Hematopoietic multipotent progenitor cell treated with erythropoietin and hydrocortisone succinate and interleukin-3 and kit ligand, for 8 days (in vitro differentiated cells): ENCODE data around the gene RPRM.
"Not testable (repeated sequence)": the region's sequence is repeated elsewhere in the genome, so short reads cannot be mapped to it uniquely, and the experiment has no call there.

Experiments used
- DNase-seq: peaks from one replicate; pipeline ENCODE4 v3.0.0-alpha.2; 2015

Gene RPRM

DNA sequence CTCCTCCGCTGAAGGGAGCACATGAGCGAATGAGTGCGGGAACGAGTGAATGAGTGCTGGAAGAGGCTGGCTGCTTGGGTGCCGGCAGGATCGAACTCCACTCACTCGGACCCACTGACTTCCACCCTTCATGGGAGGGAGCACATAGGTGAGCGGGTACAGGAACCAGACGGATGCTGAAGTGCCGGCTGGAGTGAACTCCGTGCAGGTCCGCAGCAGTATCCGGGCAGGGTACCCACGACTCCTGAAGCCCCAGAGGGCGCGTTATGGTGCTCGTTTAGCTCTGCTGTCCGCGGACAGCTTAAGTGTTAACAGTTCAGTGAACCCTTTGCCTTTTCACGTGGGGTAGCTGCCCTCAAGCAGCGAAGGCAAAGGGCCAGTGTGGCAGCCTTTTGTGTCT is 23.2 kb downstream of the RPRM start:
- DNase-seq, result no peak

DNA sequence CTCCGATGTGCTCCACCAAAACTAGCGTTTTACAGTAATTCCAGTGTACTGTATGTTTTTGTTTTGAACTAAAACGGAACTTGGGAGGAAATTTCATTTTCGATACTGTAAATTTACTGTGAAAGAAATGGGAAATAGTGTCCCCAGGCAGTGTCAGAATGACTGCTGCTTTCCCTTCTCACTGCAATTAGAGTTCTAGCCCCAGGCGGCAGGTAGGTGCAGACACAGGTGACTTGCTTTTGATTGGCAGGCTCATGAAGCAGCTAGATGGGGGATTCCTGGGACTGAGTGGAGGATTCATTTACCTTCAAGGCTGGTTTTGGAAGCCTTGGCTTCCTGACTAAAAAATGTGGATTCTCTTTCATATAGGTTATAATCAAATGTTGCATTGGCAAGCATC is 27.0 kb downstream of the RPRM start:
- DNase-seq, result no peak

GRCh38 chr2:153443106-153443505 is 35.5 kb downstream of the RPRM start:
- no peak for DNase-seq

DNA sequence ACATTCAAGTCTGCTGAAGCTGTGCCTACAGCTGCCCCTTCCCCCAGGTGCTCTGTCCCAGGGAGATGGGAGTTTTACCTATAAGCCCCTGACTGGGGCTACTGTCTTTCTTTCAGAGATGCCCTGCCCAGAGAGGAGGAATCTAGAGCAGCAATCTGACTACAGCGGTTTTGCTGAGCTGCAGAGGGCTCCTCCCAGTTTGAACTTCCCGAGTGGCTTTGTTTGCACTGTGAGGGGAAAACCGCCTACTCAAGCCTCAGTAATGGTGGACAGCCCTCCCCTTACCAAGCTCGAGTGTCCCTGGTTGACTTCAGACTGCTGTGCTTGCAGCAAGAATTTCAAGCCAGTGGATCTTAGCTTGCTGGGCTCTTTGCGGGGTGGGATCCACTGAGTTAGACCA is 35.9 kb downstream of the RPRM start:
- not testable (repeated sequence) for DNase-seq

- DNase-seq, result not testable (repeated sequence)
Measured at GRCh38 chr2:153440090-153440489, 38.5 kb downstream of the RPRM start.

- no peak for DNase-seq
Measured at GRCh38 chr2:153433403-153433802, 45.2 kb downstream of the RPRM start.

DNA sequence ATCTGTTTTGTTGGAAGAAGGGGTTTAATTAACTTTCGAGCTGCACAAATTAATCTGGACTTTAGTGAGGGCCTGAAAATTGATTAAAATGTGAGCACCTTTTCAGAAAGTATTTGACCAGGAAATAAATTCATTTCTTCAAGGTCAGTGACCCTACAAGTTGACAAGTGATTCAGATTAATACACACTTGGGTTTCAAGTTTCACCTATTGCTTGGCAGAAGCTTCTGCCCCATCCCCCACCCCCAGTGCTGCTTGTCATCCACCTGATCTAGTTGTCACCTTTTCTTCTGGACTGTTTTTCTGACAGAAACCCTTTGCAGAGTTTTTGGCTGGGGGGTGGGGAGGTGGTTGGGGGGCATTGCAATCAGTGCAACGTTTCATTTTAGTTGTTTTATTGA is 46.2 kb downstream of the RPRM start:
- DNase-seq, result no peak

DNA sequence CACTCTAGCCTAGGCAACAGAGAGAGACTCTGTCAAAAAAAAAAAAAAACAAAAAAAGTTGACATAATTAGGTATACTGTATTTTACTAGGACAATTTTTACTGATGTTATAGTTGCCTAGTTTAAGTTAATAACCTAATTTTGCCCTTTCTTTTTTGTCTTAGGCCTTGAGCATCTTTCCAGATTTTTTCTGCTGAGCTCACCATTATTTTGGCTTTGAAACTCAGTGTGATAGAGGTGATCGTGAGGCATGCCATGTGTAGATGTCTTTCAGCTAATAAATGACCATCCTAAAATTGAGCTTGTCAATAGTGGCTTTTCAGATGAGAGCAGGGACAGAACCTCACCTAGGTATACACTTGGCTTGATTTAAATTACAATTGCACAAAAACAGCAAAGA is 47.4 kb downstream of the RPRM start:
- no peak for DNase-seq
